Measurements from ENCODE around the gene MYO16. TPM values are rescaled to one million over a fixed set of nuclear protein-coding genes. Genes with fewer than 3 reads are reported as not detected.

Gene MYO16
- total and polyA plus RNA-seq, 9 donors: under 0.01 to 0.37 (median 0.16) TPM; not detected in 2

DNA sequence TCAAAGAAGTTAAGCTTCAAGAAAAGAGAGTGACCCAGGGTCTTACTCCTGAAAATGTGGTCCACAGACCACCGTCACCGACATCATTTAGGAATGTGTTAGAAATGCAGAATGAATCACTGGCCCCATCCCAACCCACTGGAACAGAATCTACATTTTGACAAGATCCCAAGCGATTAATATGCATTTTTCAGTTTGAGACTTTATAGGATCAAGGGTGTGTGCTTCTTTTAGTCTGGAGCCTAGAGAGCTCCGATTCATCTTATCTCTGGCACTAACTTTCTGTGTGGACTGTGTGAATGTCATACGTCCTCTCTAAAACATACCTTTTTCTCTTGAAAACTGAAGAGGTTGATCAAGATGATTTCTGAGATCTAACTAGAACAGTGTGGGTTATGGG is 484.8 kb downstream of the MYO16 start:
- no peaks in the 10 kb centered on the region for H3K9me3 ChIP-seq
- intact Hi-C loops (cut with DNase I): no loop called here
- 87 to 91% (median 91%) methylated on average over 5 of the region's 5 CpGs for WGBS, 3 donors
- H3K4me1 ChIP-seq (ENCODE audit: insufficient read depth): no peaks in the 10 kb centered on the region
- no peaks in the 10 kb centered on the region for H3K27me3 ChIP-seq
- no peaks in the 10 kb centered on the region for H3K36me3 ChIP-seq
- TF ChIP-seq POLR2A (IDR thresholded peaks at IDR 0.05) (no peak), EP300 (IDR thresholded peaks at IDR 0.05) (no peak)
- TF ChIP-seq, protein P1, sequence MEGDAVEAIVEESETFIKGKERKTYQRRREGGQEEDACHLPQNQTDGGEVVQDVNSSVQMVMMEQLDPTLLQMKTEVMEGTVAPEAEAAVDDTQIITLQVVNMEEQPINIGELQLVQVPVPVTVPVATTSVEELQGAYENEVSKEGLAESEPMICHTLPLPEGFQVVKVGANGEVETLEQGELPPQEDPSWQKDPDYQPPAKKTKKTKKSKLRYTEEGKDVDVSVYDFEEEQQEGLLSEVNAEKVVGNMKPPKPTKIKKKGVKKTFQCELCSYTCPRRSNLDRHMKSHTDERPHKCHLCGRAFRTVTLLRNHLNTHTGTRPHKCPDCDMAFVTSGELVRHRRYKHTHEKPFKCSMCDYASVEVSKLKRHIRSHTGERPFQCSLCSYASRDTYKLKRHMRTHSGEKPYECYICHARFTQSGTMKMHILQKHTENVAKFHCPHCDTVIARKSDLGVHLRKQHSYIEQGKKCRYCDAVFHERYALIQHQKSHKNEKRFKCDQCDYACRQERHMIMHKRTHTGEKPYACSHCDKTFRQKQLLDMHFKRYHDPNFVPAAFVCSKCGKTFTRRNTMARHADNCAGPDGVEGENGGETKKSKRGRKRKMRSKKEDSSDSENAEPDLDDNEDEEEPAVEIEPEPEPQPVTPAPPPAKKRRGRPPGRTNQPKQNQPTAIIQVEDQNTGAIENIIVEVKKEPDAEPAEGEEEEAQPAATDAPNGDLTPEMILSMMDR (IDR thresholded peaks at IDR 0.05): no peak
- H3K27ac ChIP-seq: no peak overlapping the region
- no peak for DNase-seq
- H3K4me3 ChIP-seq: no peak overlapping the region

DNA sequence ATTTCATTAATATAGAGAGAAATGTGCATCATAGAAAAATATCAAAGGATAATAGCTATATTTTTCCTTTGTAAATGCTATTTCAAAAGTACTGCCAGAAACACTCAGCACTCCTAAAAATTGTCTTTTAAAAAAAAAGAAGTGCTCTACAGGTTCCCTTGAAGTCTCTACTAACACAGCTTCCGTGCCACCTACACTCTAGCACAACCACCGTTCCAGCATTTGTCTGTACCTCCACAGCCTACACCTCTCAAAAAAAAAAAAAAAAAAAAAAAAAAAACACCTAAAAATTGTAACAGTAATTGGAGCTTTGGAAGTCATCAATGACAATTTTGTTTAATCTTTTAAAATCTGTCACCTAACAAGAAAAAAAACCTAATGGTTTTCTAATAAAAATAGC is 485.6 kb downstream of the MYO16 start:
- H3K4me3 ChIP-seq: no peak overlapping the region
- no peaks in the 10 kb centered on the region for H3K4me1 ChIP-seq (ENCODE audit: insufficient read depth)
- no peaks in the 10 kb centered on the region for H3K27me3 ChIP-seq
- H3K36me3 ChIP-seq: no peaks in the 10 kb centered on the region
- no peaks in the 10 kb centered on the region for H3K9me3 ChIP-seq
- no peak overlapping the region for H3K27ac ChIP-seq
- no peak for TF ChIP-seq POLR2A (IDR thresholded peaks at IDR 0.05)
- TF ChIP-seq EP300 (IDR thresholded peaks at IDR 0.05): no peak
- WGBS, 3 donors: 75 to 79% (median 76%) methylated on average over 2 of the region's 2 CpGs
- intact Hi-C loops (cut with DNase I): no loop called here
- no peak for DNase-seq

DNA sequence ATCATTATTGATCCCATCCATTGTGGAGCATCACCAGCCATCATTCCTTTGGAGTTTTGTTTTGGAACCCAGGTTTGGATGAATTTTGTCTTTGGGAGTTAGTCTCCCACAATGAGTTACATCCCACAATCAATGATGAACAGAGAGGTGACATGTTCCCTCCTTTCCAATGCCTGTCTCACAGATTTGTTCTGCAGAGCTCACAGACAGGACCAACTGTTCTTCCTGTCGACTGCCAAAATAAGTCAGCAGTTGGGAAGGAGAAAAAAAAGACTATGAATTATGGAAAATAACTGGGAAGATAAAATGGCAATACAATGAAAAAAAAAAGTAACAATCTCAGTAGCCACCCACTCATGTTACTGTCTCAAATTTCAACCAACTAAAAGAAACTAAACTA is 489.1 kb downstream of the MYO16 start:
- TF ChIP-seq EP300 (IDR thresholded peaks at IDR 0.05) (no peak), POLR2A (IDR thresholded peaks at IDR 0.05) (no peak)
- TF ChIP-seq, protein P1 (IDR thresholded peaks at IDR 0.05): no peak
- DNase-seq: no peak
- Histone ChIP-seq H3K27ac (no peak overlapping the region), H3K9me3 (no peaks in the 10 kb centered on the region), H3K27me3 (no peaks in the 10 kb centered on the region), H3K36me3 (no peaks in the 10 kb centered on the region), H3K4me3 (no peak overlapping the region), H3K4me1 (ENCODE audit: insufficient read depth) (no peaks in the 10 kb centered on the region)
- WGBS, 3 donors: 51 to 70% (median 67%) methylated on average over 1 of the region's 1 CpG
- intact Hi-C loops (cut with DNase I): no loop called here

DNA sequence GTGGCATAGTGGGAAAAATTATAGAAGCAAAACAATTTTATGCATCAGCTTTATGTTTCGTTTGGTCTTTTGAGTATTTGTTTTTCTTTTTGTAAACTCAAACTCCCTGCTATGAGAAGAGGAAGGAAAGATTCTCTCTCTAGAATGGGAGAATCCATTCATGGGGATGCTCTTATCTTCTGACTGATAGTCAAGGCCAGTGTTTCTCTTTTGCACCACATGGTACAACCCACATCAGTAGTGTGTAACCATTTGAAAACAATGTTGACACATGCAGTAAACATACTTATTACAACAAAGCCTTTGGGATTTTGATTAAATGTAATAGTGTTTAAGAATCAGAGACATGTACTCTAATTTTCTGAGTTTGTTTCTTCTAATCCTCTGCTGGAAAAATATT is 490.5 kb downstream of the MYO16 start:
- H3K27me3 ChIP-seq: no peaks in the 10 kb centered on the region
- H3K36me3 ChIP-seq: no peaks in the 10 kb centered on the region
- intact Hi-C loops (cut with DNase I): no loop called here
- H3K27ac ChIP-seq: no peak overlapping the region
- DNase-seq: no peak
- no peak overlapping the region for H3K4me3 ChIP-seq
- H3K4me1 ChIP-seq (ENCODE audit: insufficient read depth): no peaks in the 10 kb centered on the region
- WGBS, 3 donors: 0 to 31% (median 8%) methylated on average over 1 of the region's 1 CpG
- no peak for TF ChIP-seq EP300 (IDR thresholded peaks at IDR 0.05)
- TF ChIP-seq, protein P1 (IDR thresholded peaks at IDR 0.05): no peak
- TF ChIP-seq POLR2A (IDR thresholded peaks at IDR 0.05): no peak
- no peaks in the 10 kb centered on the region for H3K9me3 ChIP-seq

DNA sequence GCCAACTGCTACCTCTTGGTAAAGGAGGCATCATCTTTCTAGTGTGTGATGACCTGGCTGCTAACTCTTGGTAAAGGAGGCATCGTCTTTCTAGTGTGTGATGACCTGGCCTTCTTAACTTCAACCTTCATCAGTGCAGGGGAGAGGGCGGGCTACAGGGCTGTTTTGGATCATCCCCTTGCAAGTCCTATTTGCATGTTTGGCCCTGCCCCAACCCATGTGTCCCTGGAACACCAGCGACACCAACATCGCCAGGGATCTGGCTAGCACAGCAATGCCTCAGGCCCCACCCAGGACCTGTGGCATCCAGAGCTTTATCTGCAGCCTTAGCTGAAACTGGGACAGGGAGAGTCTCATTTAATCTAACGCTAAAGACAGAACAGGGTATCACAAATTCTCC is 492.4 kb downstream of the MYO16 start:
- 89 to 96% (median 93%) methylated on average over 5 of the region's 5 CpGs for WGBS, 3 donors
- intact Hi-C loops (cut with DNase I): no loop called here
- no peak for DNase-seq

More for the DNA sequence above, 492.4 kb downstream of the MYO16 start:
- H3K36me3 ChIP-seq: no peaks in the 10 kb centered on the region
- H3K9me3 ChIP-seq: no peaks in the 10 kb centered on the region
- no peak overlapping the region for H3K4me3 ChIP-seq
- no peaks in the 10 kb centered on the region for H3K4me1 ChIP-seq (ENCODE audit: insufficient read depth)
- no peak overlapping the region for H3K27ac ChIP-seq
- H3K27me3 ChIP-seq: no peaks in the 10 kb centered on the region
- TF ChIP-seq POLR2A (IDR thresholded peaks at IDR 0.05) (no peak), EP300 (IDR thresholded peaks at IDR 0.05) (no peak)
- TF ChIP-seq, protein P1 (IDR thresholded peaks at IDR 0.05): no peak

All from ovary (tissue), 9 donors.